Adipocyte (in vitro differentiated cells): Measurements from ENCODE around the gene EFNA5.
"Not testable (repeated sequence)": the region's sequence is repeated elsewhere in the genome, so short reads cannot be mapped to it uniquely, and the experiment has no call there.

Experiments used
- DNase-seq: peaks from one replicate; pipeline ENCODE4 v3.0.0-alpha.2; 2015; ENCODE audit warnings: low read depth
- H3K27me3 ChIP-seq: replicated peaks from 2 replicates; pipeline ENCODE4 v1.7.0; 2013; ENCODE audit warnings: mild to moderate bottlenecking, low read length, moderate library complexity; ENCODE audit not compliant: control insufficient read depth, insufficient read depth
- H3K36me3 ChIP-seq: 2 replicates; pipeline ENCODE4 v1.7.0; 2013; ENCODE audit warnings: low read length, mild to moderate bottlenecking, moderate library complexity; ENCODE audit not compliant: control insufficient read depth, insufficient read depth, severe bottlenecking
- H3K4me1 ChIP-seq: 2 replicates; pipeline ENCODE4 v1.7.0; 2013; ENCODE audit warnings: mild to moderate bottlenecking, low read length, moderate library complexity; ENCODE audit not compliant: control insufficient read depth, insufficient read depth
- H3K4me3 ChIP-seq: 2 replicates; pipeline ENCODE4 v1.7.0; 2013; ENCODE audit warnings: mild to moderate bottlenecking, low read length, moderate library complexity
- H3K9ac ChIP-seq: 2 replicates; pipeline ENCODE4 v1.7.0; 2013; ENCODE audit warnings: mild to moderate bottlenecking, low read length, moderate library complexity
- H3K9me3 ChIP-seq: 2 replicates; pipeline ENCODE4 v1.7.0; 2013; ENCODE audit warnings: mild to moderate bottlenecking, low read length, moderate library complexity; ENCODE audit not compliant: control insufficient read depth

Gene EFNA5

DNA sequence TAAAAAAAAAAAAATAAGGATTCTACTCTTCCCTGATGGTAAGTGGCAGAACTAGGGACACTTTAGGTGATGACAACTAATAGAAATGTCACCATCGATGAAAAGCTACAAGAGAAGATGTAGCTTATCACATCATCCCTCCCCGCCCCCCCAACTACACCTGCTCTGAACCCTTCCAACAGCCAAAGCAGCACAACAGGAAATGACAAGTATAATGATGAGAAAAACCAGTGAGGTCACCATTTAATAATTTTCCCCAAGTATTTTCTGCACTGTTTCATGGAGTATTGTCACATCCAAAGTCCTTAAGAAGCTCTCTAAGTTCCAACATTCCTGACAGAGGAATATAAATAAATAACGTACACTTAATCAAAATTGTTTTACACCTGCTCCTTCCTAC, 221.4 kb downstream of the EFNA5 start:
- no peaks in the 10 kb centered on the region for H3K36me3 ChIP-seq
- H3K27me3 ChIP-seq, result no peaks in the 10 kb centered on the region
- no peaks in the 10 kb centered on the region for H3K4me1 ChIP-seq
- DNase-seq, result no peak
- H3K9me3 ChIP-seq, result no peaks in the 10 kb centered on the region
- H3K4me3 ChIP-seq, result no peak overlapping the region
- H3K9ac ChIP-seq, result no peak overlapping the region

DNA sequence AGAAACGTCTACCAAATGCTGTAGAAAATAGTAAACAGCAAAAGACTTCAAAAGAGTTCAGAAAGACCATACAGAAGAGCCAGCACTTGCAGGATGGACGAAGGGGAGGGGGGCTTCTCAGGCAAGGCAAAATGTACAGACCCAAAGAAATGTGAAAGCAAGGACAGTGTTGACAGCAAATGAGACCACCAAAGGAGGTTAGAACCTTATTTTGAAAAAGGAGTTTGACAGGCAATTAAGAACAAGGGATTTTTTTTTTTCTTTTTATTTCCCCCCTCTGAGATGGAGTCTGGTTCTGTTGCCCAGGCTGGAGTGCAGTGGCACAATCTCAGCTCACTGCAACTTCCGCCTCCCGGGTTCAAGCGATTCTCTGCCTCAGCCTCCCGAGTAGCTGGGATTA, 223.2 kb downstream of the EFNA5 start:
- no peak overlapping the region for H3K9ac ChIP-seq
- H3K36me3 ChIP-seq, result no peaks in the 10 kb centered on the region
- H3K9me3 ChIP-seq, result no peaks in the 10 kb centered on the region
- H3K4me1 ChIP-seq, result no peaks in the 10 kb centered on the region
- H3K27me3 ChIP-seq, result no peaks in the 10 kb centered on the region
- no peak for DNase-seq
- no peak overlapping the region for H3K4me3 ChIP-seq

DNA sequence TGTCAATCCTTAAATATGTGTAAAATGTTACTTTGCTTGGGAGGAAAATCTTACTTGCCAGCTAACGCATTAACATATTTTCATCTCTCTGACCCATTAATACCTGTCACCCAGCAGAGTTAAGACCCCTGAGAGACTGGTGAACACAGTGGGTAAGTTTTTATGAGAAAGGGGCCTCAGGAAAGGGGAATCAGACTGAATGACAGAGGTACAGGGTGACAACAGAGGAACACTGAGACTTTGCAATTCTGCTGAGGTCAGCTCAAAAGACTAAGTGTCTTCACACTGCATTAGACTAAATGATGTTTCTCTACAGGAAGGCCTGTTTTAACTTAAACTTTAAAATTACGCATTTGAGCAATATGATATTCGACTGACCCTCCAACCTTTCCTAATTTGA, 223.8 kb downstream of the EFNA5 start:
- Histone ChIP-seq H3K36me3 (no peaks in the 10 kb centered on the region), H3K4me3 (no peak overlapping the region), H3K9ac (no peak overlapping the region), H3K4me1 (no peaks in the 10 kb centered on the region), H3K9me3 (no peaks in the 10 kb centered on the region), H3K27me3 (no peaks in the 10 kb centered on the region)
- no peak for DNase-seq

DNA sequence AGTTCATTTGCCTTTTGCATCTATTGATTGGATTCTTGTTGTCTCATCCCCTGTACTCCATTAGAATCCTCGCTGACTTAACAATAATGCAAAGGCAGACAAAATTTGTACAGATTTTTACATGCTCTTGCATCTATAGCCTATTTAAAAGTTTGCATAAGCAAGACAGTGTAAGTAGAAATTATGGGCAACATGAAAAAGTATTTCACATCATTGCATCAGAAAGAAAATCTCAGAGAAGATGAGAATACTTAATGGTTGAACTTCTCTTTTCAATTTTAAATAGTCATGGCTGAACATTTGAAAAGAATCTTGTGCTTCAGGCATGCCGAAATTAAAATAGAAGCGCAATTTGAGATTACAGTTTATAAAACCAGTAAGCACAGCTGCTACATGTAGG, 226.4 kb downstream of the EFNA5 start:
- no peaks in the 10 kb centered on the region for H3K36me3 ChIP-seq
- H3K27me3 ChIP-seq, result no peaks in the 10 kb centered on the region
- H3K9me3 ChIP-seq, result peaks cover 3% of the 10 kb centered on the region
- no peak overlapping the region for H3K4me3 ChIP-seq
- H3K9ac ChIP-seq, result no peak overlapping the region
- H3K4me1 ChIP-seq, result no peaks in the 10 kb centered on the region
- peak; percentile 28 for DNase-seq

DNA sequence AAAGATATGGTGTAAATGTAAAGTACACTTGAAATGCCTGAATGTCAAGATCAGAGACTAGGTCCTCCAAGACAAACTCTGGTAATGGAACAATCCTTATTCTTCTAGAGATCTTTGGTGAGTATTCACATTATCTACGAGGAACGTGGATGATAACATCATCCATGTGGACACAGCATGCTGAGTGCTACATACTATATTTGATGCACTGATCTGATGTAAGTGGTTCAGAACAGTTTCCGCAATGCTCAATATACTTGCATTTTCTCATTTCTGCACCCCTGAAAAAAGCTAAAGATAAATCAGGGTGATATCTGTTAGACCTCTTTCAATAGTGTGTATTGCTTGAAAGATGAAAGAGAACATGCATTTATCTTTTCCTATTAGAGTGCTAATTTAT, 226.8 kb downstream of the EFNA5 start:
- Histone ChIP-seq H3K9me3 (peaks cover 7% of the 10 kb centered on the region), H3K4me3 (no peak overlapping the region), H3K27me3 (no peaks in the 10 kb centered on the region), H3K36me3 (no peaks in the 10 kb centered on the region), H3K4me1 (no peaks in the 10 kb centered on the region), H3K9ac (no peak overlapping the region)
- DNase-seq, result no peak

DNA sequence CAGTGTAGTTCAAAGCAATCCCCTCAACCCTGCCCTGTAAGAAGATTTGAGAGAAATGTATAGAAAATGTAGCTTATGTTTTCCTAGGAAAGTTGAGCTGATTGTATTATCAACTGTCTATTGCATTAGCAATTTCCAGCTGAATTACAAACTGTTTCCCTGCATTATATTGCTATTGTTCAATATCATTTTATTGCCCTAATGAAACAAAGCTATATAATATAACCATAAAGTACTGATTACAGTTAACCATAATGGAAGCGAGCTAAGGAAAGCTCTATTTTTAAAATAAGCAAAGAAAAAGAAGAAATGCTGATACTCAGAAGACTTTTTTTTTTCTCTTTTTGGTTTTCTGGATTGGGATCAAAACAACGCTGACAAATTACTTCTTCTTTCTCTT, 228.3 kb downstream of the EFNA5 start:
- H3K36me3 ChIP-seq, result no peaks in the 10 kb centered on the region
- H3K4me1 ChIP-seq, result no peaks in the 10 kb centered on the region
- peaks cover 9% of the 10 kb centered on the region for H3K9me3 ChIP-seq
- no peak for DNase-seq
- no peak overlapping the region for H3K4me3 ChIP-seq
- H3K27me3 ChIP-seq, result no peaks in the 10 kb centered on the region
- H3K9ac ChIP-seq, result no peak overlapping the region

DNA sequence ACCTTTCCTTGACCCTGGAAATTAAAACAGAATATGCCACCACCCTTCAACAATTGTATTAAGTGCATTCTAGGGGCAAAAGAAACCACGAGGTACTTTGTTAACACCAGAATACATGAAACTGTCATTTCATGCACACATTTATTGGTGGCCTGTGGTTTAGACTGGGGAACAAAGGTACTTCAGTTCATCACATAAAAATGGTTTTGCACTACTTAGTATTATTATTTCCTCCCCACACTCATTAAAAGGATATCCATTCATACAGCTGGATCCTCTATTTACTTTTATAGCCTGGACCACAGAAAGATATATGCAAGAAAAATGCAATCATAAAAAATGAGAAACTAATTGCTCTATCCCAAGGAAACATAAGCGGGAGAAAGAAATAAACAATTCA, 230.9 kb downstream of the EFNA5 start:
- no peak overlapping the region for H3K9ac ChIP-seq
- H3K9me3 ChIP-seq, result peaks cover 9% of the 10 kb centered on the region
- H3K4me3 ChIP-seq, result no peak overlapping the region
- no peak for DNase-seq
- H3K27me3 ChIP-seq, result no peaks in the 10 kb centered on the region
- no peaks in the 10 kb centered on the region for H3K4me1 ChIP-seq
- H3K36me3 ChIP-seq, result no peaks in the 10 kb centered on the region

DNA sequence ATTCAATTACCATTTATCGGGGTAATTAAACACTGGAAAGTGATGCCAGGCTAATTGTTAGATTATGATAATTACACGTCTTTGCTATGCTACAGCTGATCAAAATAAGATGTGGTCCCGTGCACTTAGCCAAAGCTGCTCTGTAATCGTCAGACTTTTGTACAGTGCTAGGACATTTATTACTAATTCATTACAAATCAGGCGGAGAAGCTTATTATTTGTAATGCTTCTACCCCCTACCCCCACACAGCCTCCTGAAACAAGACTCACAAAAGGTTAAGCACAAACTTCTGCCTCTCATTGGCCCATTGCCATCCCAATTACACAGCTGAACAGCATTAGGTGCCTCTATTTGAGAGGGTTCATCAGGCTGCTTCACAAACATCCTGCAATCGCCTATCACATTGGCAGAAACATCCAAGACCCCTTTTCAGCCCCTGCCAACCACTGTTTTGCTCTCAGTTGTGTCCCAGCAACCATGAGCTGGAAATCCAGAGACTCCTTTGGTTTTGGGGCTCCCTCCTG, 232.7 kb downstream of the EFNA5 start:
- no peak for DNase-seq
- H3K9me3 ChIP-seq, result peaks cover 9% of the 10 kb centered on the region
- no peaks in the 10 kb centered on the region for H3K27me3 ChIP-seq
- H3K36me3 ChIP-seq, result no peaks in the 10 kb centered on the region
- H3K9ac ChIP-seq, result no peak overlapping the region
- H3K4me3 ChIP-seq, result no peak overlapping the region
- no peaks in the 10 kb centered on the region for H3K4me1 ChIP-seq

DNA sequence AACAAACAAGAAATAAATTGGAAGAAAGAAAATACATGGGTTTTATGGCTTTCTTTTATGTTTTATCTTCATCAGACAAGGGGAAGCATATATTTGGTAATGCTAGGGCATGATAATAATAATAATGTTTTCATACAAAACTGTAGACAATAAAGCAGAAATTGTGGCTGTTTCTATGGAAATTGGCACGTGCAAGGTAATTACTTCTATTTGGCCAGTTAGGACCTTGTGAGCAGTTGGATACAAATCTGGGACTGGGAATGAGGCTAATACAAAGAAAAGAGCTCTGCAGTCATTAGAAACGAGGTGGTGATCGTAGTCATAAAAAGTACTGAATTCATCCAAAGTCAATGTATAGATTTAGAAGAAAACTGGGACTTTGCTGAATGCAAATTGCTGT, 233.6 kb downstream of the EFNA5 start:
- Histone ChIP-seq H3K9me3 (peaks cover 9% of the 10 kb centered on the region), H3K4me3 (no peak overlapping the region), H3K4me1 (peaks cover 3% of the 10 kb centered on the region), H3K27me3 (no peaks in the 10 kb centered on the region), H3K9ac (no peak overlapping the region), H3K36me3 (no peaks in the 10 kb centered on the region)
- no peak for DNase-seq

DNA sequence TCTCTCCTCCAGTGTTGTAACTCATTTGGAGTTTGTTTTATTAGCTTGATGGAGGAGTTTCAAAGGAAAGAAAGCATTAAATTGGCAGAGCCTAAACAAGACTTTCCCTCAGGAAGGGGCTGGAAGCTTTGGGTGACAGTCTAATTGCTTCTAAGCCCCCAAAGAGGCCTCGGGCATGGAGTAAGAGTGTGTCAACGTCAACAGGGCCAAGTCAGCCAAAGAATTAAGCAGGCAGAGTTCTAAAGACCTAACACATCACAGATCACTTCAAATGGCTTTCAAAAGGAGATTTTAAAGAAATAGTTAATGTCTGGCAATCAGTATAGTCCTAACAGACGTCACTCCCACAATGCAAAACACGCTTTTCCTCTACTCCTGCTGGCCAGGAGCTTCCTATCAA, 234.5 kb downstream of the EFNA5 start:
- DNase-seq, result no peak
- Histone ChIP-seq H3K36me3 (no peaks in the 10 kb centered on the region), H3K27me3 (no peaks in the 10 kb centered on the region), H3K9me3 (peaks cover 9% of the 10 kb centered on the region), H3K9ac (no peak overlapping the region), H3K4me1 (peaks cover 13% of the 10 kb centered on the region), H3K4me3 (no peak overlapping the region)

DNA sequence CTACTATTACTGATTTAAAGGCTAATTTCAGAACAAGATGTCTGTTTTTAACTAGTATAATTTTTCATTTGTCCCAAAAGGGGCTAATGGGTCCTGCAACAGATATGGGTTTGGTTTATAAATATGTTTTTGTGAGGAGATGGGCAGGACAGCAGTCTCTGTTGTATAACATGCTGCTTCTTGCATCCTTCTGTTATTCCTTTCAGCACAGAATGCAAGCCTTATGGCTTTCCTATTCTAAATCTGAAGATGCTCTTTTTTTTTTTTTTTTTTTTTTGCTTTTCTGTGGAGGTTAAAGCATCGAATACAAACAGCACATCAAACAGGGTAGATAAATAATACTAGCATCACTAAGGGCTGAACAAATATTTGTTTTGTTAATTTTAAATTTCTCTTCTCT, 235.7 kb downstream of the EFNA5 start:
- H3K4me1 ChIP-seq, result peaks cover 15% of the 10 kb centered on the region
- peaks cover 9% of the 10 kb centered on the region for H3K9me3 ChIP-seq
- no peak overlapping the region for H3K9ac ChIP-seq
- no peak overlapping the region for H3K4me3 ChIP-seq
- DNase-seq, result no peak
- H3K36me3 ChIP-seq, result no peaks in the 10 kb centered on the region
- H3K27me3 ChIP-seq, result no peaks in the 10 kb centered on the region

DNA sequence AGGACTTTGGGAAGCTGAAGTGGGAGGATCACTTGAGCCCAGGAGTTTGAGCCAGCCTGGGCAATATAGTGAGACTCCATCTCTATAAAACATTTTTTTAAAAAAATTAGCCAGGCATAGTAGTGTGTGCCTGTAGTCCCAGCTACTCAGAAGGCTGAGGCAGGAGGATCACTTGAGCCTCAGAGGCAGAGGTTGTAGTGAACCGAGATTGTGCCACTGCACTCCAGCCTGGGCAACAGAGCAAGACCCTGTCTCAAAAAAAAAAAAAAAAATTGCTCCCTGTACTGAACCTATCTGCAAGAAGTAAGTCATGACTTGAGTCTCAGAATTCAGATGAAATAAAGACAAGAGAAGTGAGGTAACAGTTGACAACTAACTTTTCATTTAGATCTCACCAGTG, 237.1 kb downstream of the EFNA5 start:
- not testable (repeated sequence) for H3K9ac ChIP-seq, H3K36me3 ChIP-seq, H3K4me3 ChIP-seq, DNase-seq, H3K9me3 ChIP-seq, H3K27me3 ChIP-seq
- peaks cover 19% of the 10 kb centered on the region for H3K4me1 ChIP-seq
